ENCODE data around the gene AP2A2. TPM values are rescaled to one million over a fixed set of nuclear protein-coding genes. Genes with fewer than 3 reads are reported as not detected.

AP2A2 gene
- polyA plus RNA-seq, 3 donors from 2014 or later: 2.5 to 11.0 (median 7.1) TPM

DNA sequence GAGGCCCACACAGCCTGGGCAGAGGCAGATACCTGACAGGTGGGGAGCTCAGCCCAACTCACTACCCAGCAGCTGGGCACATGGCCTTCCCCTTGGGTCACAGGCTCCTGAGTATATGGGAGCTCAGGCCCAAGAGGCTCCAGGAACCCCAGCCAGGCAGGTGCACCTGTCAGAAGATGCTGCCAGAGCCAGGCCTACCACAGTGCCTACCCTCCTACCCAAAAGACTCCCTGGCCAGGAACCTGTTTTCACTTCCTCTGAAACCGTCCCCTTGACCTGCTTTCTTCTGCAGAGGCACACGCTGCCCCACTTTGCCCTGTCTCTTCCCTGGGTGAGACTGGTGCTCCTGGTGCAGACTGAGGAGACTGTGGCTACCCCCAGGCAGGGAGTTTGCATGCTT is 18.0 kb upstream of the AP2A2 start:
- no peak for DNase-seq
- Mint-ChIP-seq H3K27me3 (ENCODE audit: low read depth in 3 of 3) (peaks cover 2 to 5% (median 3%) of the 10 kb centered on the region in 3 donors), H3K9me3 (no peaks in the 10 kb centered on the region), H3K36me3 (peaks cover 4 to 10% (median 4%) of the 10 kb centered on the region in 3 donors), H3K4me1 (peaks cover 21 to 23% of the 10 kb centered on the region in 2 donors), H3K4me3 (peak overlapping the region in 1 of 5 donors; percentile 38), H3K27ac (no peak overlapping the region)

DNA sequence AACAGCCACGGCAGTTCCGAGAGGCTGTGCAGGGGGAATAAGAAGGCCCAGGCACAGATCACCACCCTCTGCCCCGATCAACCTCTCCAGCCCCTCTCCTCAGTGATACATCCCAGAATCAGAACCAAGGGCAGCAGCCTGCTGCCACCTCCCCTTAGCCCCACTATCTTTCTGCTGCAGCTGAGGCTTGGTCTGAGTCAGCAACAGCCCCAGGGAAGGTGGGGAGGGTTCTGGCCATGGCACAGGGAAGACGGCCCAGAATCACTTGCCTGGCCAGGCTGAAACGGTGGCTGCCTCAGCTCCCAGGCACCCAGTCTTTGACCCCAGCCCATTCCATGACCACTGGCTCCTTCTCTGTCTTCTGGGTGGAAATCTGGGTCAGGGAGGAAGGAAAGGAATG is 17.4 kb upstream of the AP2A2 start:
- peaks cover 21 to 23% of the 10 kb centered on the region in 2 donors for H3K4me1 Mint-ChIP-seq
- no peak for DNase-seq
- peaks cover 4 to 5% (median 4%) of the 10 kb centered on the region in 3 donors for H3K36me3 Mint-ChIP-seq
- H3K27ac Mint-ChIP-seq: no peak overlapping the region
- peak overlapping the region in 4 of 5 donors; percentile 27 to 61 (median 42) for H3K4me3 Mint-ChIP-seq
- H3K9me3 Mint-ChIP-seq: no peaks in the 10 kb centered on the region
- H3K27me3 Mint-ChIP-seq (ENCODE audit: low read depth in 3 of 3): peaks cover 2 to 5% (median 3%) of the 10 kb centered on the region in 3 donors

DNA sequence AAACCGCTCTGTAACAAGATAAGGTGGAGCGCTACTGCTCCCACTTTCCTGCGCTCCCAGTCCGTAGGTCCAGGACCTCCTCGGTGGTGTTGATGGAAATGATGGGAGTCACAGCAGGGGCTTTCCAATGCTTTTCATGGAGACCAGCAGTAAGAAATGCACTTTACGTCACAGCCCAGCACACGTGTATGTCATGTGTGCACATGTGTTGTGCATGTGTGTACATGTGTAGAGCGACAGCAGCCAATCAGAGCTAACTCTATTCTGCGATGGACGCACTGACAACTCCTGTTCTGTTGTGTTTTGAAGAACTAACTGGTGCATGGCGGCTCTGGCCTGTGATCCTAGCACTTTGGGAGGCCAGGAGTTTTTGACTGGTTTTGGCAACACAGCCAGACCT is 16.3 kb upstream of the AP2A2 start:
- no peaks in the 10 kb centered on the region for H3K9me3 Mint-ChIP-seq
- H3K27me3 Mint-ChIP-seq (ENCODE audit: low read depth in 3 of 3): peaks cover 0 to 5% (median 2%) of the 10 kb centered on the region in 3 donors
- H3K4me3 Mint-ChIP-seq: peak overlapping the region; percentile 49 to 95 (median 69)
- DNase-seq: no peak
- no peaks in the 10 kb centered on the region for H3K36me3 Mint-ChIP-seq
- peak overlapping the region in 3 of 6 donors; percentile 12 to 46 (median 31) for H3K27ac Mint-ChIP-seq
- peaks cover 21 to 23% of the 10 kb centered on the region in 2 donors for H3K4me1 Mint-ChIP-seq

DNA sequence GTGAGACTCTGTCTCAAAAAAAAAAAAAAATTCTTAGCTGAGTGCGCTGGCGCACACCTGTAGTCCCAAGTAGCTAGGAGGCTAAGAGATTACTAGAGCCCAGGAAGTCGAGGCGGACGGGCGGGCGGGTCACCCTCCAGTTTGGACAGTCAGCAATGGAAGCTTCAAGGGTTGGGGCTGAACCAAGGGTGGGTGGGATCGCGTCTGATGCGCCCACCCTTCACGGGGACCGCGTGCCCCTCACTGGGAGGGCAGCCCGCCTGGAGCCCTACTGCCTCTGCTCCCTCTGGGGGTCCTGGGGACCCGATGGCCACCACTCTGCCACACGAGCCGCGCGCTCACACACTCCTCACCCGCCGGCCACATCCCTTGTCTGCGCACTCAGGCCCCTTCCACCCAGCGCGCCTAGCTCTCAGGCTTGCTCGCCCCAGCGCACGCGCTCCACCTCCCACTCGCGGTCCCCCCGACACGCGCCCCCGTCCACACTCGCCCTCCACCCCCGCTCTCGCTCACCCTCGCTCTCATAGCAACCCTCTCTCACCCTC is 15.6 kb upstream of the AP2A2 start:
- no peak for DNase-seq
- Mint-ChIP-seq H3K27ac (peak overlapping the region in 5 of 6 donors; percentile 48 to 87 (median 86)), H3K4me1 (peaks cover 21 to 23% of the 10 kb centered on the region in 2 donors), H3K4me3 (peak overlapping the region; percentile 84 to 95 (median 90)), H3K36me3 (no peaks in the 10 kb centered on the region), H3K9me3 (no peaks in the 10 kb centered on the region), H3K27me3 (ENCODE audit: low read depth in 3 of 3) (peaks cover 0 to 5% (median 2%) of the 10 kb centered on the region in 3 donors)

DNA sequence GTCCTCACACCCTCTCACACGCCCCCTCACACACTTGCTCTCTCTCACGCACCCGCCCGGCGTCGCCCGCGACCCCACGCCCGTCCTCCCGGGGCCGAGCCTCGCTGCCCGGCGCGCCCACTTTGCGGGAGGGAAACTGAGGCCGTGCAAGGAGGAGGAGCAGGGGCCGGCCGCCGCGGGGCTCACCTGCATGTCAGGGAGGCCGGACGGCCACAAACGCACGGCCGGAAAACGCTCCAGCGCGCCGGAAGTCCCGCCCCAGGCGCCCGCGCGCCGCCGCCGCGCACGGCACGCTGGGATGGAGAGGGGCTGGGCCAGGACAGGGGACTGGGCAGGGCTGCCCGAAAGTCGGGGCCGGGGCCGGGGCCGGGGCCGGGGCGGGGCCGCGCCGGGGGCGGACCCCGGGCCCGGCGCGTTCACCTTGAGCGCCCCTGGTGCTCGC is 15.1 kb upstream of the AP2A2 start, which contains the start of gene CHID1:
TSS of gene CHID1 (minus strand) at position 222 of the 442 bp plus-strand sequence. CDS start 5,994 bp downstream, outside the sequence.
- Mint-ChIP-seq H3K27ac (peak within 1 kb of the TSS; percentile 48 to 91 (median 86)), H3K9me3 (no peaks in the 10 kb centered on the region), H3K27me3 (ENCODE audit: low read depth in 3 of 3) (peaks cover 0 to 5% (median 2%) of the 10 kb centered on the region in 3 donors), H3K36me3 (no peaks in the 10 kb centered on the region), H3K4me1 (peaks cover 19 to 23% of the 10 kb centered on the region in 2 donors), H3K4me3 (peak within 1 kb of the TSS; percentile 90 to 95 (median 91))
- peak; percentile 80 to 84 (median 83) for DNase-seq

DNA sequence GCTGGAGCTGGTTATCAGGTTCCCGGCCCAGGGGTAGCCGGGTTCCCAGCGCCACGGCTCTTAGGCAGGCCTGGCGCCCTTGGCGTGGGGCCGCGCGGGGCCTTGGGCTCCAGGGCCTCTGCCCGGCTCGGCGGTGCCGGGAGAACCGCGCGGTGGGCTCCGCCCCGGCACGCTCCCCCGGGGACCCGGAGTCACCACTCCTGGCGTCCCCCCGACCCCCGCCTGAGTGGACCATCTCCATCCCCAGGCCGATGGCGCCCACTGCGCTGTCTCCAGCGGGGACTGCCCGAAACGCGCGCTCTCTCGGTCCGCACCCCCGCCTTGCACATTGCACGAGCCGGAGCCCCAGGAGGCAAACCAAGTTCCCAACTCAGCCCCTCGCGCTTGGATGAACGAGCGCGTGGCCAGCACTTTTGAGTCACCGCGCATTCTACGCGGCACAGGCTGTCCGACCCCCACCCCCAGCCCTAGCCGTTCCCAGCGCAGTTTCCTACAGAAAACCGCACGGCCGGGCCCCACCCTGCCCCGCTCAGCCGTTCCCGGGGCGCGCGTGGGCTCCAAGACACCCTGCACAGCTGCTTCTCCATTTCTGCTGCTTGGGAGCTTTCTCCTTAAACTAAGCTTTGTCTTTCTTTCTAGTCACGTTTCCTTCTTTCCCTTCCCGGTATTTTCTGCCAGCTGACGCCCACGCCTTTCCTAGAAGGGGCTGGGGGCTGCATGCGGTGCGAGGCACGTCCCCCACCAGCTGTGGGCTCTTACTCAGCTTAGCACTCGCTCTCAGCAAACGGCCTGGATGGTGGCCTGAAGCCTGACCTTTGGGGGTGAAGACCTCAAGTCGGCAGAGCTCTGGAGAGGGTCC is 14.4 kb upstream of the AP2A2 start:
- Mint-ChIP-seq H3K4me1 (peaks cover 16 to 23% of the 10 kb centered on the region in 2 donors), H3K27me3 (ENCODE audit: low read depth in 3 of 3) (peaks cover 0 to 3% (median 2%) of the 10 kb centered on the region in 3 donors)

DNA sequence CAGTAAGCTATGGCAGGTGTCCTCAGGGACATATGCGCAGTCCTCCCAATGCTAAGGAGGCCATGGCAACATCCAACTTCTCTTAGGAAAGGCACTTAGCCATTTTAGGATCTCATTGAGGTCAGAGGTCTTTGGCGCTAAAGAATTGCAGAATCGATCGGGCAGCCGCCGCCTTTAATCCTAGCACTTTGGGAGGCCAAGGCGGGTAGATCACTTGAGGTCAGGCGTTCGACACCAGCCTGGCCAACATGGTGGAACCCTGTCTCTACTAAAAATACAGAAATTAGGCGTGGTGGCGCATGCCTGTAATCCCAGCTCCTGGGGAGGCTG is 13.8 kb upstream of the AP2A2 start:
- H3K27me3 Mint-ChIP-seq (ENCODE audit: low read depth in 3 of 3): peaks cover 2 to 3% (median 2%) of the 10 kb centered on the region in 3 donors
- H3K4me1 Mint-ChIP-seq: peaks cover 16 to 20% of the 10 kb centered on the region in 2 donors
- peak overlapping the region; percentile 44 to 91 (median 86) for H3K27ac Mint-ChIP-seq
- H3K9me3 Mint-ChIP-seq: no peaks in the 10 kb centered on the region
- DNase-seq: no peak
- no peaks in the 10 kb centered on the region for H3K36me3 Mint-ChIP-seq
- H3K4me3 Mint-ChIP-seq: peak overlapping the region; percentile 84 to 92 (median 90)

More for the DNA sequence above, 14.4 kb upstream of the AP2A2 start:
- DNase-seq: no peak
- Mint-ChIP-seq H3K9me3 (no peaks in the 10 kb centered on the region), H3K27ac (peak overlapping the region; percentile 44 to 91 (median 86)), H3K4me3 (peak overlapping the region; percentile 84 to 92 (median 90)), H3K36me3 (no peaks in the 10 kb centered on the region)

DNA sequence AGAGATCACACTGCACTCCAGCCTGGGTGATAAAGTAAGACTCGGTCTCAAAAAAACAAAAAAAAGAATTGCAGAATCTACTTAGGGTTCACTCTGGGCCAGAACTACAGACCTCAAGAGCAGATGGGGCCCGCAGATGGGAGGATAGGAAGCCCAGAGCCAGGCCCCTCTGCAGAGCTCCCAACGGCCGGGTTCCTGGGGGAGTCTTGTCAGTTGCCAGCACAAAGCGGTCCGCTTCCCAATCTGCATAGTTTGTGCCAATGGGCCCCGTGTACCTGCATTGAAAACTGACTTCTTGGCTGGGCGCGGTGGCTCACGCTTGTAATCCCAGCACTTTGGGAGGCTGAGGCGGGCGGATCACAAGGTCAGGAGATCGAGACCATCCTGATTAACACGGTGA is 13.4 kb upstream of the AP2A2 start:
- H3K9me3 Mint-ChIP-seq: no peaks in the 10 kb centered on the region
- H3K4me1 Mint-ChIP-seq: peaks cover 16 to 20% of the 10 kb centered on the region in 2 donors
- H3K27ac Mint-ChIP-seq: no peak overlapping the region
- H3K4me3 Mint-ChIP-seq: peak overlapping the region in 3 of 5 donors; percentile 84 to 92 (median 88)
- no peaks in the 10 kb centered on the region for H3K36me3 Mint-ChIP-seq
- peaks cover 2 to 3% (median 2%) of the 10 kb centered on the region in 3 donors for H3K27me3 Mint-ChIP-seq (ENCODE audit: low read depth in 3 of 3)
- DNase-seq: no peak

DNA sequence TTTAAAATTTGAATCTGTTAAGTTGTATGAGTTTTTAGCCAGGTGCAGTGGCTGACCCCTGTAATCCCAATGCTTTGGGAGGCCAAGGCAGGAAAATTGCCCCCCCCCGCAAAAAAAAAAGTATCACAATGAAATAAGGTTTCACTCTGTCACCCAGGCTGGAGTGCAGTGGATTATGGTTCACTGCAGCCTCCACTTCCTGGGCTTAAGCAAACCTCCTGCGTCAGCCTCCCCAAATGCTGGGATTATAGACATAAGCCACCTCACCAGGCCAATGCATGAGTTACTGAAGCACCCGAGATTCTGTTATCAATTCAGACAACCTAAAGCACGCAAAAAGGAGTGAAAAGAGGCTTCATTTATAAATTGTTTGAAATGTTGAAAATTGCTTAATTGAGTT is 12.6 kb upstream of the AP2A2 start:
- DNase-seq: no peak
- no peaks in the 10 kb centered on the region for H3K36me3 Mint-ChIP-seq
- no peaks in the 10 kb centered on the region for H3K9me3 Mint-ChIP-seq
- peaks cover 2 to 3% (median 2%) of the 10 kb centered on the region in 3 donors for H3K27me3 Mint-ChIP-seq (ENCODE audit: low read depth in 3 of 3)
- H3K27ac Mint-ChIP-seq: no peak overlapping the region
- peaks cover 16 to 20% of the 10 kb centered on the region in 2 donors for H3K4me1 Mint-ChIP-seq
- H3K4me3 Mint-ChIP-seq: no peak overlapping the region

DNA sequence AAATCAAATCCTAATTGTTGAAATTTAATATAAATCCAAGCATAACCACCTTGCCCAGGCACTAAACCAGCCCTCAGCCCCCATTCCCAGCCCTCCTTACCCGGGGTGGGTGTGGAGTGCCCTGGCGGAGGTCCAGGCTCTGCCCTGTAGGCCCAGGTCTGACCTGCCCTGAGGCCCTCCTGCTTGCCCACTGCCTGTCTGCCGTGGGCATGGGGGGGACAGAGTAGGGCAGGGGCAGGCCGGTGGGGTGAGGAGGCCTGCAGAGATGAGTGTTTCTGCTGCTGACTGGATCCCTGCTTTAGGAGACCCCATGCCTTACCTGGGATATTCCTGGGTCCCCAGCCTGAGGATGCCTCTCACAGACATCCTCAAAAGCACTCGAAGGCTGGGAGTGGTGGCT is 11.5 kb upstream of the AP2A2 start:
- Mint-ChIP-seq H3K27ac (no peak overlapping the region), H3K4me1 (peaks cover 12 to 15% of the 10 kb centered on the region in 2 donors), H3K36me3 (no peaks in the 10 kb centered on the region), H3K4me3 (no peak overlapping the region), H3K27me3 (ENCODE audit: low read depth in 3 of 3) (peaks cover 2 to 3% (median 2%) of the 10 kb centered on the region in 3 donors), H3K9me3 (no peaks in the 10 kb centered on the region)
- DNase-seq: no peak

DNA sequence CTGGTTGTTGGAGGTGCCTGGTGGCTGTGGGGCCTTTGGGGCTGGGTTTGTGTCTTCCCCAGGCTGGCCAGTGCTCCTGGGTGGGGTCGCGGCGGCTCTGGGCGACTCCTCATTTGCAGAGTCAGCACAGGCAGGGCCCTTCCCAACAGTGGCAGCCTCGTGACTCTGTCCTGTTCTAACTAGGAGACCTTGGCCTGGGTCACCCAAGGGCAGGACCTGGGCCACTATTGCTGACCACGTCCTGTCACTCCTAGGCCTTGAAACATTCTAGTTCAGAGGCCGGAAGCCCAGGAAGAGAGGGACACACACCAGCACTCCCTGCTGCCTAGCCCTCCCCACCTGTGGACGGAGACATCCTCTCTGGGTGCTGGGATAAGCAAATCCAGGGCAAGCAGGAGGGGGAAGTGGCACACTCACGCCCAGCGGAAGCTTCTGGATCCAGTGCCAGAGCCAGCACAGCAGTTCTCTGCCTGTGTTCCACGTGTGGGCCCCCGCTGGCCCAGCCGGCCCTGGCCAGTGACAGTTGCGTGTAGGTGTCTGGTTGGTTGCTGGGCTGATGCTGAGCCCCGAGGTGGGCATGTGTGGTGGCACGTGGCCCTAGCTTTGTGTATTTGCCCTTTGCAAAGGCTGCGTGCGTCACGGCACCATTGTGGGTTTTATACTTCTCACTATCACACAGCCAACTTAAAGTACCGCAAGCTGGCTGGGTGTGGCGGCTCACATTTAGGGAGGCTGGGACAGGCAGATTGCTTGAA is 10.7 kb upstream of the AP2A2 start:
- Mint-ChIP-seq H3K4me1 (peaks cover 6 to 10% of the 10 kb centered on the region in 2 donors), H3K27ac (peak overlapping the region in 1 of 6 donors; percentile 55), H3K36me3 (no peaks in the 10 kb centered on the region), H3K27me3 (ENCODE audit: low read depth in 3 of 3) (peaks cover 2 to 3% (median 2%) of the 10 kb centered on the region in 3 donors), H3K4me3 (no peak overlapping the region), H3K9me3 (no peaks in the 10 kb centered on the region)
- no peak for DNase-seq

DNA sequence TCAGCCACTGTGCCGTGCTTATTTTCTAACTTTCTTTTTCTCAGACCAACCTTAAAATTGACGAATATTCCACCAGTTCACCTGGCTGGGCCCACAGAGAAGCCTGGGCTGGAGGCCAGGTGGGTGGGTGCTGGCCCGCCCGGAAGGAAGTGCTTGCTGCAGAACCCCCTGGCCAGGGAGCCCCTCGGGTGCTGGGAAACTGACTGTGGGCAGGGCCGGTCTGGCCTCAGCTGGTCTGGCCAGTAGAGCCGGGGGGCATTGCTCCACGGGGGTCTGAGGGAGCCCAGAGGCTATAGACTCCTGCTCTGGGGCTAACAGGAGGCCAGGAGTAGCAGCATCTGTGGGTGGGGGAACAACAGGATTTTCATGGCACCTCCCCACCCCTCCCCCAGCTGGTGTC is 8.2 kb upstream of the AP2A2 start:
- no peak overlapping the region for H3K4me3 Mint-ChIP-seq
- peaks cover 0 to 2% (median 0%) of the 10 kb centered on the region in 3 donors for H3K27me3 Mint-ChIP-seq (ENCODE audit: low read depth in 3 of 3)
- no peak overlapping the region for H3K27ac Mint-ChIP-seq
- H3K9me3 Mint-ChIP-seq: no peaks in the 10 kb centered on the region
- no peak for DNase-seq
- no peaks in the 10 kb centered on the region for H3K36me3 Mint-ChIP-seq
- no peaks in the 10 kb centered on the region for H3K4me1 Mint-ChIP-seq

DNA sequence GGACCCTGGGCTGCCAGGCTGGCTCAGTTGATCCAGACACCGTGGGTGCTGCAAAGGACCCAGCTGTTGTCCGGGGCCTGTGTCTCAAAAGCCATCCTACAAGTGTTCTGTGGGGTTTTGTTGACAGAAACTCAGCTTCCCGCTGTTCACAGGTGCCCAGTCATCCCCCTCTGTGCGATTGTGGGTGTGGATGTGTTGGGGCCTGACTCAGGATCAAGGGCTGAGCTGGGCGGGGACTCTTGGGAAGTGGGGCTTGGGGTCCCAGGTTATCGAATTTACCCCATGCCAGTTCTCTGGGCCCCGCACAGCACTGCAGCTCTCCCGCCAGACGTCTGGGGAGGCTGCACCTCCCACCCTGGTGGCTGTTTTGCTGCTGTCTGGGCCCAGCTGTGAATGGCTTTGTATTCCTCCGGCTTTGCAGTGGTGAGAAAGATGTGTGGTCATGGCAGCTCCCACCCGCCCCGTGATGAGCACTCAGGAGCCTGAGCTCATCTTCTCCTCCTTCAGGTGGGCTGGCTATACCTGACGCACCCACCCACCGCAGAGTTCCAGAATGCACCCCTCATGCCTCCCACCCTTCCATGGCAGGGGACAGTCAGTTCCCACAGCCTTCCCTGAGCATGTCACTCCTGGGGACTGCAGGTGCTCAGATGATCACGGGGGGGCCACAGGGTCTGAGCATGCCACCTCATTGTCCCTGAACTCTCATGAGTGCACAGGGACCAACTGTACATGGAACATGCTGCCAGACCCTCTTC is 3.6 kb upstream of the AP2A2 start:
- H3K4me3 Mint-ChIP-seq: no peak overlapping the region
- H3K36me3 Mint-ChIP-seq: no peaks in the 10 kb centered on the region
- DNase-seq: no peak
- H3K27me3 Mint-ChIP-seq (ENCODE audit: low read depth in 3 of 3): peaks cover 0 to 16% (median 9%) of the 10 kb centered on the region in 3 donors
- H3K4me1 Mint-ChIP-seq: peaks cover 9% of the 10 kb centered on the region in 2 donors
- no peaks in the 10 kb centered on the region for H3K9me3 Mint-ChIP-seq
- H3K27ac Mint-ChIP-seq: no peak overlapping the region

Data from immature natural killer cell (primary cell).